A549 (cell line): Measurements from ENCODE around the gene TP73. TPM values are rescaled to one million over a fixed set of nuclear protein-coding genes. Genes with fewer than 3 reads are reported as not detected.
"Not testable (repeated sequence)": the region's sequence is repeated elsewhere in the genome, so short reads cannot be mapped to it uniquely, and the experiment has no call there.

Source experiments
- ATAC-seq, 2 experiments: fragments of 200-7000 bp in 1 of 2; fragments of >200 bp in 1 of 2; cut with Nextera tagmentation in 1 of 2; cut with Tn5 transposase in 1 of 2; 3 replicates each; pipeline versions ENCODE4 v1.8.0 to v1.9.1; 2018 to 2020; ENCODE audit warnings: mild to moderate bottlenecking in 1 of 2, moderate library complexity in 1 of 2
- CTCF ChIA-PET: fragments of 300-600 bp; sonication (Branson Sonifier 250); formaldehyde crosslinking; extraction: SDS; loops from one replicate; lab custom pipeline; 2021; ENCODE audit warnings: antibody characterized with exemption, inconsistent platforms; lab: Yijun Ruan, JAX
- POLR2A ChIA-PET: fragments of 350-600 bp; formaldehyde crosslinking; extraction: SDS; loops from one replicate; lab custom pipeline; 2021; ENCODE audit warnings: antibody characterized with exemption, inconsistent platforms; lab: Yijun Ruan, JAX
- DNase-seq, 2 experiments: peaks; one replicate each; pipeline versions ENCODE4 v3.0.0 to v3.0.0-alpha.2; 2011 to 2016; ENCODE audit warnings: low read depth in 1 of 2, low spot score in 1 of 2
- FAIRE-seq: peaks from 2 replicates; lab custom pipeline; 2011; peaks lifted over from hg19 to GRCh38; lab: Jason Lieb, UNC
- H3K27ac ChIP-seq, 2 experiments: fragments of >200 bp; sonication (Bioruptor Twin); formaldehyde crosslinking; 3 replicates each; pipeline ENCODE4 v1.5.1; 2016 to 2017
- H3K4me1 ChIP-seq: fragments of >200 bp; sonication (Bioruptor Twin); formaldehyde crosslinking; 3 replicates; pipeline ENCODE4 v1.6.1; 2016
- H3K4me2 ChIP-seq: fragments of >200 bp; sonication (Bioruptor Twin); formaldehyde crosslinking; 3 replicates; pipeline ENCODE4 v1.6.1; 2016
- H3K4me3 ChIP-seq: fragments of >200 bp; sonication (Bioruptor Twin); formaldehyde crosslinking; 3 replicates; pipeline ENCODE4 v1.5.1; 2016
- H3K9me3 ChIP-seq: fragments of >200 bp; sonication (Bioruptor Twin); formaldehyde crosslinking; 3 replicates; pipeline ENCODE4 v1.6.1; 2016
- ATOH8 ChIP-seq: fragments of 250-450 bp; sonication (Bioruptor Pico); IDR thresholded peaks from 2 replicates; pipeline ENCODE4 v1.5.0; 2020; ENCODE audit warnings: low read depth, mild to moderate bottlenecking, moderate library complexity
- BCL3 ChIP-seq: fragments of >200 bp; sonication (Bioruptor Twin); formaldehyde crosslinking; IDR thresholded peaks from 3 replicates; pipeline ENCODE4 v1.6.1; 2016
- BHLHE40 ChIP-seq: IDR thresholded peaks from 2 replicates; pipeline ENCODE4 v1.6.1; 2012; ENCODE audit warnings: low read depth, low read length, inconsistent platforms
- CBX8 ChIP-seq: fragments of 200-600 bp; sonication (generic); IDR thresholded peaks from 2 replicates; pipeline ENCODE4 v1.6.1; 2016
- CEBPB ChIP-seq, 2 experiments: fragments of >200 bp in 1 of 2; sonication (Bioruptor Twin) in 1 of 2; formaldehyde crosslinking in 1 of 2; IDR thresholded peaks; 2 replicates each; pipeline ENCODE4 v1.6.1; 2012 to 2016
- CHD2 ChIP-seq: fragments of 150-350 bp; IDR thresholded peaks from 2 replicates; pipeline ENCODE4 v1.6.1; 2014; ENCODE audit warnings: low read length; ENCODE audit not compliant: partially characterized antibody
- CTCF ChIP-seq: fragments of >200 bp; sonication (Bioruptor Twin); formaldehyde crosslinking; IDR thresholded peaks from 3 replicates; pipeline ENCODE4 v1.5.1; 2016
- EHF ChIP-seq: fragments of 250-450 bp; sonication (Bioruptor Pico); IDR thresholded peaks from 2 replicates; pipeline ENCODE4 v1.5.0; 2020; ENCODE audit warnings: mild to moderate bottlenecking
- EP300 ChIP-seq, 2 experiments: fragments of >200 bp; sonication (Bioruptor Twin); formaldehyde crosslinking; IDR thresholded peaks; 2 replicates in 1 of 2; 3 replicates in 1 of 2; pipeline ENCODE4 v1.6.1; 2016 to 2017
- GATA3 ChIP-seq: IDR thresholded peaks from 2 replicates; pipeline ENCODE4 v1.6.1; 2012; ENCODE audit warnings: borderline replicate concordance
- HOXB13 ChIP-seq: fragments of 250-450 bp; sonication (Bioruptor Pico); IDR thresholded peaks from 2 replicates; pipeline ENCODE4 v1.5.0; 2020; ENCODE audit warnings: low read depth, mild to moderate bottlenecking, moderate library complexity
- HOXB5 ChIP-seq: fragments of 250-450 bp; sonication (Bioruptor Pico); IDR thresholded peaks from 2 replicates; pipeline ENCODE4 v1.5.0; 2020; ENCODE audit warnings: mild to moderate bottlenecking, moderate library complexity
- KDM1A ChIP-seq: fragments of 200-600 bp; sonication (generic); IDR thresholded peaks from 2 replicates; pipeline ENCODE4 v1.6.1; 2016; ENCODE audit warnings: low read depth, mild to moderate bottlenecking
- MYC ChIP-seq: IDR thresholded peaks from 2 replicates; pipeline ENCODE4 v1.6.1; 2012; ENCODE audit warnings: mild to moderate bottlenecking, inconsistent platforms, low read length, improper control_type of control experiment, borderline replicate concordance
- PBX3 ChIP-seq: IDR thresholded peaks from 2 replicates; pipeline ENCODE4 v1.6.1; 2012
- PHF8 ChIP-seq: fragments of 200-600 bp; sonication (generic); IDR thresholded peaks from 2 replicates; pipeline ENCODE4 v1.6.1; 2016; ENCODE audit warnings: low read depth, mild to moderate bottlenecking, antibody characterized with exemption, moderate library complexity, borderline replicate concordance
- RAD21 ChIP-seq, 2 experiments: fragments of >200 bp in 1 of 2; sonication (Bioruptor Twin) in 1 of 2; formaldehyde crosslinking in 1 of 2; IDR thresholded peaks in 1 of 2; conservative IDR thresholded peaks in 1 of 2; 2 replicates in 1 of 2; 3 replicates in 1 of 2; pipeline ENCODE4 v1.6.1; 2012 to 2018; ENCODE audit warnings: inconsistent platforms in 1 of 2
- RCOR1 ChIP-seq: fragments of 150-350 bp; IDR thresholded peaks from 2 replicates; pipeline ENCODE4 v1.6.1; 2014; ENCODE audit warnings: antibody characterized with exemption, low read length, low read depth
- SMC3 ChIP-seq: fragments of >200 bp; sonication (Bioruptor Twin); formaldehyde crosslinking; IDR thresholded peaks from 3 replicates; pipeline ENCODE4 v1.6.1; 2018; ENCODE audit warnings: inconsistent platforms
- SREBF2 ChIP-seq: fragments of 450-650 bp; IDR thresholded peaks from 2 replicates; pipeline ENCODE4 v1.6.1; 2014; ENCODE audit warnings: mild to moderate bottlenecking, moderate library complexity
- USF2 ChIP-seq: fragments of 450-650 bp; IDR thresholded peaks from 2 replicates; pipeline ENCODE4 v1.6.1; 2014; ENCODE audit warnings: antibody characterized with exemption
- ZC3H11A ChIP-seq: fragments of 450-650 bp; IDR thresholded peaks from 2 replicates; pipeline ENCODE4 v1.6.1; 2014; ENCODE audit warnings: antibody characterized with exemption, mild to moderate bottlenecking
- WGBS: methylation state at CpG from one replicate; pipeline ENCODE4 v1.1.6; 2017; ENCODE audit errors: missing lambda C conversion rate; 5-methylcytosine and 5-hydroxymethylcytosine counted together
- polyA plus RNA-seq, 4 experiments: library from polyadenylated mRNA; depleted of rRNA in 3 of 4; stranded (reverse); fragments of >200 nt; fragmentation: RNase III in 1 of 4; extraction: RNeasy Plus Mini Kit Qiagen cat#74134 plus additional on column Dnase treatment in 1 of 4; gene quantifications; 2 replicates in 3 of 4; 3 replicates in 1 of 4; pipeline ENCODE4 v1.2.3, GENCODE V29; 2011 to 2017

Gene TP73
- polyA plus RNA-seq, 2 of the 4 experiments (the other 2 are of a cell fraction): 0.01 to 0.25 TPM

GRCh38 chr1:3621151-3621671, 31.1 kb upstream of the TP73 start:
- POLR2A ChIA-PET, FAIRE-seq, ATAC-seq, H3K4me1 ChIP-seq, H3K27ac ChIP-seq, H3K4me3 ChIP-seq, H3K4me2 ChIP-seq, H3K9me3 ChIP-seq: not testable (repeated sequence)
- TF ChIP-seq SMC3 (peak; percentile 40; the same call in 2 of the 3 replicates), CTCF (peak; percentile 36; the same call in 2 of the 3 replicates), RAD21 (conservative IDR thresholded peaks at IDR 0.05 in 1 of 2, IDR thresholded peaks at IDR 0.05 in 1 of 2) (peak; percentile 24 to 39; a peak in 2 of 5 replicates)
- DNase-seq: peak in 1 of 2 experiments; percentile 41
- CTCF ChIA-PET: interaction anchor here (1.1 to 7.0 kb wide), 15 partner anchors 8 to 169 kb away, joined by 3 to 102 read pairs (median 6); no protein-coding TSS in a partner anchor
- WGBS: 39% methylated on average over 9 of the region's 15 CpGs

- H3K27ac ChIP-seq, DNase-seq, POLR2A ChIA-PET, H3K4me1 ChIP-seq, FAIRE-seq, H3K9me3 ChIP-seq, H3K4me2 ChIP-seq, H3K4me3 ChIP-seq, ATAC-seq: not testable (repeated sequence)
- 61% methylated on average over 9 of the region's 9 CpGs for WGBS
- CTCF ChIA-PET: interaction anchor here (1.1 to 7.0 kb wide), 11 partner anchors 7 to 170 kb away, joined by 3 to 102 read pairs (median 8); no protein-coding TSS in a partner anchor
These were observed 30.2 kb upstream of the TP73 start for GRCh38 chr1:3622102-3622501.

GRCh38 chr1:3623441-3624199, 28.7 kb upstream of the TP73 start:
- Histone ChIP-seq H3K4me1 (peaks cover 6% of the 10 kb centered on the region; the same call in 1 of the 3 replicates), H3K9me3 (no peaks in the 10 kb centered on the region)
- DNase-seq (no peak), FAIRE-seq (no peak), ATAC-seq (peak; percentile 3 to 6; a peak in 2 of 6 replicates)
- TF ChIP-seq ATOH8 (CRISPR knock-in tag) (no peak), BCL3 (no peak), GATA3 (no peak), CHD2 (no peak), CEBPB (IDR thresholded peaks at IDR 0.05) (no peak), HOXB13 (CRISPR knock-in tag) (no peak), SREBF2 (no peak), RCOR1 (no peak), EHF (CRISPR knock-in tag) (no peak), RAD21 (conservative IDR thresholded peaks at IDR 0.05 in 1 of 2, IDR thresholded peaks at IDR 0.05 in 1 of 2) (no peak), PBX3 (no peak), KDM1A (no peak), PHF8 (no peak), BHLHE40 (no peak), EP300 (IDR thresholded peaks at IDR 0.05) (no peak), MYC (no peak), CBX8 (no peak), USF2 (no peak), ZC3H11A (no peak), HOXB5 (CRISPR knock-in tag) (no peak)
- TF ChIP-seq, all 56 proteins: peak for 0
- peak overlapping the region; percentile 84 for H3K4me2 ChIP-seq
- ChIA-PET POLR2A (interaction anchor here (0.6 kb wide), 1 partner anchor 171 kb away, joined by 4 read pairs; no protein-coding TSS in a partner anchor), CTCF (interaction anchor here (0.9 to 7.0 kb wide), 5 partner anchors 37 to 171 kb away, joined by 4 to 102 read pairs (median 8); no protein-coding TSS in a partner anchor)
- peak overlapping the region; percentile 81 to 92 for H3K27ac ChIP-seq
- WGBS: 50% methylated on average over 22 of the region's 23 CpGs
- H3K4me3 ChIP-seq: peak overlapping the region; percentile 92
